ENCODE measurements around the gene MEF2D. TPM values are rescaled to one million over a fixed set of nuclear protein-coding genes. Genes with fewer than 3 reads are reported as not detected.

MEF2D gene
- total RNA-seq, 1 donor from 2014 or later, result 56.6 TPM

GRCh38 chr1:156549390-156549789 lies 48.8 kb upstream of the MEF2D start:
- no peaks in the 10 kb centered on the region for H4K20me1 ChIP-seq (ENCODE audit: insufficient read depth, low read length)
- H3K9me3 Mint-ChIP-seq (ENCODE audit: unreplicated experiment), result no peaks in the 10 kb centered on the region
- H3K4me3 Mint-ChIP-seq (ENCODE audit: unreplicated experiment), result no peak overlapping the region
- H3K27me3 ChIP-seq (ENCODE audit: insufficient read depth, low read length), result no peaks in the 10 kb centered on the region
- DNase-seq (ENCODE audit: low read depth) (no peak), FAIRE-seq (no peak)
- H3K36me3 ChIP-seq (ENCODE audit: insufficient read depth, low read length), result peaks cover 22% of the 10 kb centered on the region
- no peak overlapping the region for H3K4me2 ChIP-seq (ENCODE audit: low read length)
- TF ChIP-seq, protein P1, sequence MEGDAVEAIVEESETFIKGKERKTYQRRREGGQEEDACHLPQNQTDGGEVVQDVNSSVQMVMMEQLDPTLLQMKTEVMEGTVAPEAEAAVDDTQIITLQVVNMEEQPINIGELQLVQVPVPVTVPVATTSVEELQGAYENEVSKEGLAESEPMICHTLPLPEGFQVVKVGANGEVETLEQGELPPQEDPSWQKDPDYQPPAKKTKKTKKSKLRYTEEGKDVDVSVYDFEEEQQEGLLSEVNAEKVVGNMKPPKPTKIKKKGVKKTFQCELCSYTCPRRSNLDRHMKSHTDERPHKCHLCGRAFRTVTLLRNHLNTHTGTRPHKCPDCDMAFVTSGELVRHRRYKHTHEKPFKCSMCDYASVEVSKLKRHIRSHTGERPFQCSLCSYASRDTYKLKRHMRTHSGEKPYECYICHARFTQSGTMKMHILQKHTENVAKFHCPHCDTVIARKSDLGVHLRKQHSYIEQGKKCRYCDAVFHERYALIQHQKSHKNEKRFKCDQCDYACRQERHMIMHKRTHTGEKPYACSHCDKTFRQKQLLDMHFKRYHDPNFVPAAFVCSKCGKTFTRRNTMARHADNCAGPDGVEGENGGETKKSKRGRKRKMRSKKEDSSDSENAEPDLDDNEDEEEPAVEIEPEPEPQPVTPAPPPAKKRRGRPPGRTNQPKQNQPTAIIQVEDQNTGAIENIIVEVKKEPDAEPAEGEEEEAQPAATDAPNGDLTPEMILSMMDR (IDR thresholded peaks at IDR 0.05; ENCODE audit: insufficient read depth, low read depth, low read length), result no peak
- H3K27ac ChIP-seq (ENCODE audit: low read depth, low read length), result no peak overlapping the region
- no peak overlapping the region for H3K27ac Mint-ChIP-seq (ENCODE audit: unreplicated experiment)
- H2AFZ ChIP-seq (ENCODE audit: low read depth, low read length), result no peak overlapping the region
- H3K79me2 ChIP-seq (ENCODE audit: insufficient read depth, low read length), result no peaks in the 10 kb centered on the region
- H3K27me3 Mint-ChIP-seq (ENCODE audit: low read depth, unreplicated experiment), result peaks cover 3% of the 10 kb centered on the region
- peaks cover 3% of the 10 kb centered on the region for H3K4me1 Mint-ChIP-seq (ENCODE audit: low read depth, unreplicated experiment)
- no peak overlapping the region for H3K9ac ChIP-seq (ENCODE audit: low read length)
- H3K9me3 ChIP-seq (ENCODE audit: insufficient read depth, low read depth, low read length), result no peaks in the 10 kb centered on the region
- H3K4me1 ChIP-seq (ENCODE audit: insufficient read depth, low read length), result no peaks in the 10 kb centered on the region
- no peaks in the 10 kb centered on the region for H3K36me3 Mint-ChIP-seq (ENCODE audit: low read depth, unreplicated experiment)
- H3K4me3 ChIP-seq (ENCODE audit: insufficient read depth, low read depth, low read length), result no peak overlapping the region

DNA sequence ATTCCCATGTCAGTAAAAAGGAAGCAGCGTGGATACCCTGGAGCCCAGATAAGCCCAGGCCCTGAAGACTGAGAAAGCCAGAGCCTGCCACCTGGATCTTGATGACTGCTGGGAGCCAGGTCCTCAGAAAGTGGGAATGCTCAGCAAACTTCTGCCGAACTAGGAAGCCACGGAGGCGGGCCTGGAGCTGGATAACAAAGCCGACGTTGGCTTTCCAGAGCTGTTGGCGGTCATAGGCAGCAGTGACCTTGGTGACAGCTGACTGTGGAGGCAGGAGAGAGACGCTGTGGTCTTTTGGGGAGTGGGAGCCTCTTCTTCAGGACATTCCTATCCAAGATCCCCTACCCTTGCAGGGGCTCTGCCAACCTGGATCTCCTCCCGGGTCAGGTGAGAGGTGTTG lies 47.4 kb upstream of the MEF2D start:
- Histone ChIP-seq H2AFZ (ENCODE audit: low read depth, low read length) (no peak overlapping the region), H3K9me3 (ENCODE audit: insufficient read depth, low read depth, low read length) (no peaks in the 10 kb centered on the region), H3K36me3 (ENCODE audit: insufficient read depth, low read length) (peaks cover 19% of the 10 kb centered on the region), H3K9ac (ENCODE audit: low read length) (no peak overlapping the region), H3K4me2 (ENCODE audit: low read length) (no peak overlapping the region), H3K27ac (ENCODE audit: low read depth, low read length) (no peak overlapping the region), H3K27me3 (ENCODE audit: insufficient read depth, low read length) (no peaks in the 10 kb centered on the region), H3K4me3 (ENCODE audit: insufficient read depth, low read depth, low read length) (no peak overlapping the region), H4K20me1 (ENCODE audit: insufficient read depth, low read length) (no peaks in the 10 kb centered on the region), H3K79me2 (ENCODE audit: insufficient read depth, low read length) (no peaks in the 10 kb centered on the region), H3K4me1 (ENCODE audit: insufficient read depth, low read length) (no peaks in the 10 kb centered on the region)
- Mint-ChIP-seq H3K9me3 (ENCODE audit: unreplicated experiment) (no peaks in the 10 kb centered on the region), H3K36me3 (ENCODE audit: low read depth, unreplicated experiment) (no peaks in the 10 kb centered on the region), H3K4me1 (ENCODE audit: low read depth, unreplicated experiment) (peaks cover 3% of the 10 kb centered on the region), H3K27ac (ENCODE audit: unreplicated experiment) (no peak overlapping the region), H3K27me3 (ENCODE audit: low read depth, unreplicated experiment) (peaks cover 4% of the 10 kb centered on the region), H3K4me3 (ENCODE audit: unreplicated experiment) (no peak overlapping the region)
- DNase-seq (ENCODE audit: low read depth) (no peak), FAIRE-seq (no peak)
- no peak for TF ChIP-seq EZH2 (IDR thresholded peaks at IDR 0.05; ENCODE audit: insufficient read depth, low read length)
- TF ChIP-seq, protein P1 (IDR thresholded peaks at IDR 0.05; ENCODE audit: insufficient read depth, low read depth, low read length), result no peak

DNA sequence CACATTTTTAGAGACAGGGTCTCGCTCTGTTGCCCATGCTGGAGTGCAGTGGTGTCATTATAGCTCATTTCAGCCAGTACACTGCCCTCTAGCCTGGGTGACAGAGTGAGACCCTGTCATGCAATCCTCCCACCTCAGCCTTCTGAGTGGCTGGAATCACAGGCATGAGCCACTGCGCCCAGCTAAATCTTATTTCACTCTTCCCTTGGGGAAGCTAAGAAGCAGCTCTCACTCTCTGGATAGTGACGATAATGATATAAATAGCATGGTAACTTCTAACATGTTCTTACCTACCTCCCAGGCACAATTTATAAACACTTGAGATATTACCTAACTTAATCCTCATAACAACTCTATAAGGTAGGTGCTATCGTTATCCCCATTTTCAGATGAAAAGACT lies 46.9 kb upstream of the MEF2D start:
- H3K36me3 Mint-ChIP-seq (ENCODE audit: low read depth, unreplicated experiment), result no peaks in the 10 kb centered on the region
- no peak overlapping the region for H2AFZ ChIP-seq (ENCODE audit: low read depth, low read length)
- H3K9ac ChIP-seq (ENCODE audit: low read length), result no peak overlapping the region
- TF ChIP-seq, protein P1 (IDR thresholded peaks at IDR 0.05; ENCODE audit: insufficient read depth, low read depth, low read length), result no peak
- no peak for TF ChIP-seq EZH2 (IDR thresholded peaks at IDR 0.05; ENCODE audit: insufficient read depth, low read length)
- H3K4me2 ChIP-seq (ENCODE audit: low read length), result no peak overlapping the region
- FAIRE-seq, result no peak
- no peak overlapping the region for H3K27ac Mint-ChIP-seq (ENCODE audit: unreplicated experiment)
- peaks cover 5% of the 10 kb centered on the region for H3K27me3 Mint-ChIP-seq (ENCODE audit: low read depth, unreplicated experiment)
- no peaks in the 10 kb centered on the region for H3K9me3 Mint-ChIP-seq (ENCODE audit: unreplicated experiment)
- no peak for DNase-seq (ENCODE audit: low read depth)
- H3K27ac ChIP-seq (ENCODE audit: low read depth, low read length), result no peak overlapping the region
- H3K4me1 Mint-ChIP-seq (ENCODE audit: low read depth, unreplicated experiment), result peaks cover 3% of the 10 kb centered on the region
- peaks cover 22% of the 10 kb centered on the region for H3K36me3 ChIP-seq (ENCODE audit: insufficient read depth, low read length)
- H3K79me2 ChIP-seq (ENCODE audit: insufficient read depth, low read length), result no peaks in the 10 kb centered on the region
- no peaks in the 10 kb centered on the region for H3K4me1 ChIP-seq (ENCODE audit: insufficient read depth, low read length)
- no peak overlapping the region for H3K4me3 ChIP-seq (ENCODE audit: insufficient read depth, low read depth, low read length)
- H3K4me3 Mint-ChIP-seq (ENCODE audit: unreplicated experiment), result no peak overlapping the region
- no peaks in the 10 kb centered on the region for H3K9me3 ChIP-seq (ENCODE audit: insufficient read depth, low read depth, low read length)
- no peaks in the 10 kb centered on the region for H4K20me1 ChIP-seq (ENCODE audit: insufficient read depth, low read length)
- H3K27me3 ChIP-seq (ENCODE audit: insufficient read depth, low read length), result no peaks in the 10 kb centered on the region
